Testis (tissue), 3 donors: ENCODE results near the gene CCDC102A. TPM values are rescaled to one million over a fixed set of nuclear protein-coding genes. Genes with fewer than 3 reads are reported as not detected.

Source experiments
- DNase-seq: peaks from one replicate; pipeline ENCODE4 v3.0.0-alpha.2; 2019
- H3K27ac ChIP-seq, 2 donors: fragments of 200-600 bp; sonication (generic); one replicate each; pipeline ENCODE4 v1.5.1; 2019
- H3K27me3 ChIP-seq: fragments of 200-600 bp; sonication (generic); one replicate; pipeline ENCODE4 v1.5.1; 2019
- H3K36me3 ChIP-seq: fragments of 200-600 bp; sonication (generic); one replicate; pipeline ENCODE4 v1.5.1; 2017; ENCODE audit warnings: low read depth; ENCODE audit errors: missing control alignments
- H3K4me1 ChIP-seq: fragments of 200-600 bp; sonication (generic); one replicate; pipeline ENCODE4 v1.5.1; 2019
- H3K4me3 ChIP-seq, 2 donors: fragments of 200-600 bp; sonication (generic); one replicate each; pipeline ENCODE4 v1.5.1; 2017 to 2019
- H3K9me3 ChIP-seq: fragments of 200-600 bp; sonication (generic); one replicate; pipeline ENCODE4 v1.5.1; 2017
- CTCF ChIP-seq, 3 experiments: fragments of 450-650 bp in 2 of 3; fragments of 200-600 bp in 1 of 3; sonication (generic) in 1 of 3; IDR thresholded peaks; one replicate each; pipeline ENCODE4 v1.5.1; 2016 to 2019; ENCODE audit warnings: antibody characterized with exemption in 3 of 3, mild to moderate bottlenecking in 2 of 3, moderate library complexity in 1 of 3
- POLR2A ChIP-seq: fragments of 450-650 bp; IDR thresholded peaks from one replicate; pipeline ENCODE4 v1.6.1; 2017; ENCODE audit warnings: antibody characterized with exemption, mild to moderate bottlenecking, moderate library complexity
- WGBS, 2 donors: methylation state at CpG; one replicate each; pipeline ENCODE4 v1.1.5; 2018; 5-methylcytosine and 5-hydroxymethylcytosine counted together
- intact Hi-C: fragments of 100-400 bp; cut with DNase I; formaldehyde crosslinking; loops from one replicate; pipeline ENCODE4 v1.15.1; 2023; ENCODE audit warnings: low total_unique reads
- polyA plus RNA-seq: library from polyadenylated mRNA; stranded (reverse); fragments of 350-450 nt; fragmentation: Illumina TruSeq; extraction: RNeasy Lipid Tissue Mini Kit (QIAGEN cat#74804); gene quantifications from one replicate; pipeline ENCODE4 v1.2.3, GENCODE V29; 2014; ENCODE audit warnings: low read depth, low replicate concordance; ENCODE audit not compliant: insufficient read depth
- total RNA-seq, 2 donors: library from RNA; depleted of rRNA; stranded (reverse); fragments of >200 nt; gene quantifications; one replicate each; pipeline ENCODE4 v1.2.3, GENCODE V29; 2016

Gene CCDC102A
- total and polyA plus RNA-seq, 3 donors from 2014 or later = 7.7 to 16.7 (median 13.1) TPM

- H3K27me3 ChIP-seq = no peaks in the 10 kb centered on the region
- no peaks in the 10 kb centered on the region for H3K9me3 ChIP-seq
- peak within 1 kb of the TSS; percentile 4 to 59 for H3K27ac ChIP-seq
- peak; percentile 86 for DNase-seq
- 1% methylated on average over 14 to 70 of the region's 73 CpGs for WGBS, 2 donors
- peaks cover 12% of the 10 kb centered on the region for H3K4me1 ChIP-seq
- H3K4me3 ChIP-seq = peak within 1 kb of the TSS; percentile 65 to 72
- no peak for TF ChIP-seq POLR2A
- TF ChIP-seq CTCF (IDR thresholded peaks at IDR 0.05) = no peak
- intact Hi-C loops = no loop called here
- no peaks in the 10 kb centered on the region for H3K36me3 ChIP-seq
These were observed 50.2 kb downstream of the CCDC102A start, which contains the start of gene DOK4 for GRCh38 chr16:57485916-57486857. TSS of gene DOK4 (minus strand) at chr16:57486493. CDS start at chr16:57479507, 6,986 bp downstream.

GRCh38 chr16:57485091-57485915 lies 51.1 kb downstream of the CCDC102A start:
- peaks cover 17% of the 10 kb centered on the region for H3K4me1 ChIP-seq
- no peak for TF ChIP-seq POLR2A
- no peak for TF ChIP-seq CTCF (IDR thresholded peaks at IDR 0.05)
- DNase-seq = no peak
- peak overlapping the region; percentile 4 to 59 for H3K27ac ChIP-seq
- intact Hi-C loops = no loop called here
- peak overlapping the region; percentile 65 to 72 for H3K4me3 ChIP-seq
- no peaks in the 10 kb centered on the region for H3K27me3 ChIP-seq
- H3K36me3 ChIP-seq = no peaks in the 10 kb centered on the region
- WGBS, 2 donors = 16 to 58% methylated on average over 3 to 14 of the region's 14 CpGs
- no peaks in the 10 kb centered on the region for H3K9me3 ChIP-seq

- Histone ChIP-seq H3K27ac (no peak overlapping the region), H3K9me3 (no peaks in the 10 kb centered on the region), H3K4me1 (peaks cover 25% of the 10 kb centered on the region), H3K4me3 (no peak overlapping the region), H3K36me3 (no peaks in the 10 kb centered on the region), H3K27me3 (no peaks in the 10 kb centered on the region)
- WGBS, 2 donors = 87 to 92% methylated on average over 8 of the region's 8 CpGs
- intact Hi-C loops = no loop called here
- DNase-seq = no peak
- TF ChIP-seq POLR2A = no peak
- TF ChIP-seq CTCF (IDR thresholded peaks at IDR 0.05) = no peak
These were observed 51.8 kb downstream of the CCDC102A start for GRCh38 chr16:57484515-57485005.

- TF ChIP-seq CTCF (IDR thresholded peaks at IDR 0.05) = no peak
- no peak for TF ChIP-seq POLR2A
- 76 to 93% methylated on average over 2 to 19 of the region's 19 CpGs for WGBS, 2 donors
- H3K4me3 ChIP-seq = no peak overlapping the region
These were observed 52.5 kb downstream of the CCDC102A start for GRCh38 chr16:57483725-57484514.

More at GRCh38 chr16:57483725-57484514, 52.5 kb downstream of the CCDC102A start:
- Histone ChIP-seq H3K27me3 (no peaks in the 10 kb centered on the region), H3K4me1 (peaks cover 31% of the 10 kb centered on the region), H3K27ac (no peak overlapping the region), H3K36me3 (no peaks in the 10 kb centered on the region), H3K9me3 (no peaks in the 10 kb centered on the region)
- intact Hi-C loops = no loop called here
- no peak for DNase-seq
